GM13977 (cell line): ENCODE measurements around the gene SPG7.

ENCODE experiments used
- DNase-seq: peaks from one replicate; pipeline ENCODE4 v3.0.0; 2012; ENCODE audit warnings: low spot score
- CTCF ChIP-seq: IDR thresholded peaks from 2 replicates; pipeline ENCODE4 v1.5.1; 2012; ENCODE audit warnings: mild to moderate bottlenecking, control low read depth; ENCODE audit not compliant: insufficient read depth; ENCODE audit errors: extremely low read depth, missing control alignments
- in situ Hi-C: fragments of 300-500 bp; cut with MboI; formaldehyde crosslinking; loops from one replicate; pipeline ENCODE4 v1.12.0; 2022; ENCODE audit warnings: low sequenced_read_pairs, low pct_unique_long_range_greater_than_20kb, mixed read lengths, inconsistent platforms; ENCODE audit not compliant: unreplicated experiment

The SPG7 gene

GRCh38 chr16:89572485-89573205 lies 64.4 kb downstream of the SPG7 start:
- no peak for TF ChIP-seq CTCF
- in situ Hi-C loops, result no loop called here
- DNase-seq, result no peak

- DNase-seq, result no peak
- in situ Hi-C loops, result no loop called here
- no peak for TF ChIP-seq CTCF
Measured at GRCh38 chr16:89573826-89574680, 65.8 kb downstream of the SPG7 start.

GRCh38 chr16:89574681-89575246 lies 66.6 kb downstream of the SPG7 start:
- DNase-seq, result peak; percentile 94
- TF ChIP-seq CTCF, result peak; percentile 96
- in situ Hi-C loops, result no loop called here

- in situ Hi-C loops, result no loop called here
- no peak for TF ChIP-seq CTCF
- DNase-seq, result peak; percentile 86
Measured at GRCh38 chr16:89575247-89576152, 67.3 kb downstream of the SPG7 start, which contains the start of gene CPNE7. CPNE7 (plus strand) TSS chr16:89575758; CDS start chr16:89575898, 140 bp downstream.

GRCh38 chr16:89576153-89577054 lies 68.2 kb downstream of the SPG7 start:
- in situ Hi-C loops, result no loop called here
- DNase-seq, result no peak
- TF ChIP-seq CTCF, result no peak
